Smooth muscle cell (in vitro differentiated cells): ENCODE results near the gene KCNIP4. TPM values are rescaled to one million over a fixed set of nuclear protein-coding genes. Genes with fewer than 3 reads are reported as not detected.

Experiments
- DNase-seq: peaks from one replicate; lab custom pipeline; 2025; ENCODE audit not compliant: unreplicated experiment; lab: John Stamatoyannopoulos, UW
- H2AFZ ChIP-seq: fragments of 200-600 bp; sonication (generic); 2 replicates; pipeline ENCODE4 v1.6.0; 2016; ENCODE audit warnings: antibody characterized with exemption, low read depth, mild to moderate bottlenecking
- H3F3A ChIP-seq: fragments of 200-600 bp; sonication (generic); 2 replicates; pipeline ENCODE4 v1.6.0; 2017; ENCODE audit warnings: antibody characterized with exemption, low read depth
- H3K27ac ChIP-seq: fragments of 200-600 bp; sonication (generic); 2 replicates; pipeline ENCODE4 v1.5.1; 2016; ENCODE audit warnings: low read depth, mild to moderate bottlenecking
- H3K27me3 ChIP-seq: fragments of 200-600 bp; sonication (generic); 2 replicates; pipeline ENCODE4 v1.6.1; 2016; ENCODE audit warnings: low read depth, mild to moderate bottlenecking
- H3K36me3 ChIP-seq: fragments of 200-600 bp; sonication (generic); 2 replicates; pipeline ENCODE4 v1.5.1; 2016; ENCODE audit warnings: low read depth
- H3K4me1 ChIP-seq: fragments of 200-600 bp; sonication (generic); 2 replicates; pipeline ENCODE4 v1.5.1; 2016; ENCODE audit warnings: low read depth
- H3K4me2 ChIP-seq: fragments of 200-600 bp; sonication (generic); 2 replicates; pipeline ENCODE4 v1.6.0; 2016; ENCODE audit warnings: mild to moderate bottlenecking
- H3K4me3 ChIP-seq: fragments of 200-600 bp; sonication (generic); 2 replicates; pipeline ENCODE4 v1.5.1; 2016; ENCODE audit warnings: mild to moderate bottlenecking
- H3K79me2 ChIP-seq: fragments of 200-600 bp; sonication (generic); 2 replicates; pipeline ENCODE4 v1.6.0; 2016; ENCODE audit warnings: low read depth, mild to moderate bottlenecking
- H3K9ac ChIP-seq: fragments of 200-600 bp; sonication (generic); 2 replicates; pipeline ENCODE4 v1.6.0; 2016; ENCODE audit warnings: low read depth
- H3K9me3 ChIP-seq: fragments of 200-600 bp; sonication (generic); replicated peaks from 2 replicates; pipeline ENCODE4 v1.5.1; 2016; ENCODE audit warnings: low read depth
- H4K20me1 ChIP-seq: fragments of 200-600 bp; sonication (generic); 2 replicates; pipeline ENCODE4 v1.6.0; 2016; ENCODE audit warnings: low read depth
- WGBS: methylation state at CpG from one replicate; pipeline ENCODE4 v1.1.7; 2016; ENCODE audit warnings: low lambda C conversion rate; 5-methylcytosine and 5-hydroxymethylcytosine counted together
- polyA plus RNA-seq: library from polyadenylated mRNA; unstranded; fragments of >200 nt; fragmentation: Nextera tagmentation; extraction: Ambion mirVana; gene quantifications from 2 replicates; pipeline ENCODE4 v1.2.1, GENCODE V29; 2016
- total RNA-seq: library from RNA; depleted of rRNA; stranded (reverse); fragments of >200 nt; gene quantifications from 2 replicates; pipeline ENCODE4 v1.2.3, GENCODE V29; 2014
- TF ChIP-seq, protein P1 (sequence below): fragments of 200-600 bp; sonication (generic); IDR thresholded peaks from 2 replicates; pipeline ENCODE4 v1.5.1; 2017; ENCODE audit warnings: borderline replicate concordance, mild to moderate bottlenecking, antibody characterized with exemption; ENCODE audit not compliant: insufficient read depth, poor library complexity, severe bottlenecking

The KCNIP4 gene
- total and polyA plus RNA-seq, 2 experiments from 2014 or later: 0.07 TPM; not detected in 1

DNA sequence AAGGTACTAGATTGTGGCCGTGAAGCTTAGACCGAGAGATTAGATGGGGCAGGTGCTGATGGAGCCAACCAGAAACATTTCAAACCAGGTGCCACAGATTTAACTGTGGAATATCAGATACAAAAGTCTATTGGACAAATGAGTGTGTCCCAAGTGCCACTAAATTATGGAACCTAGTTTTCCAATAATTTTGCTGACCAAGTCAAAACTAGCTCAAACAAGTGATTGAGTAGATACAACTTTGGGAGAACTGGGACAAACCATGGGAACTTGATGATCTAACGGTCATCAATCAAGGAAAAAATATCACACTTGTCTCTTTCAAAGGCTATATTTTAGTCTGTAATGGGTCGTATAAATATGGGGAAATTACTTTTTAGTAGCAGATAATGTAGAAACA is 562.9 kb downstream of the KCNIP4 start:
- Histone ChIP-seq H4K20me1 (no peaks in the 10 kb centered on the region), H3K27me3 (no peaks in the 10 kb centered on the region), H3K36me3 (no peaks in the 10 kb centered on the region), H3K9ac (no peak overlapping the region), H3K4me3 (no peak overlapping the region), H3K4me2 (no peak overlapping the region), H3F3A (no peaks in the 10 kb centered on the region), H3K9me3 (no peaks in the 10 kb centered on the region), H3K79me2 (no peaks in the 10 kb centered on the region), H2AFZ (no peak overlapping the region), H3K4me1 (no peaks in the 10 kb centered on the region), H3K27ac (no peak overlapping the region)
- DNase-seq: no peak
- TF ChIP-seq, protein P1, sequence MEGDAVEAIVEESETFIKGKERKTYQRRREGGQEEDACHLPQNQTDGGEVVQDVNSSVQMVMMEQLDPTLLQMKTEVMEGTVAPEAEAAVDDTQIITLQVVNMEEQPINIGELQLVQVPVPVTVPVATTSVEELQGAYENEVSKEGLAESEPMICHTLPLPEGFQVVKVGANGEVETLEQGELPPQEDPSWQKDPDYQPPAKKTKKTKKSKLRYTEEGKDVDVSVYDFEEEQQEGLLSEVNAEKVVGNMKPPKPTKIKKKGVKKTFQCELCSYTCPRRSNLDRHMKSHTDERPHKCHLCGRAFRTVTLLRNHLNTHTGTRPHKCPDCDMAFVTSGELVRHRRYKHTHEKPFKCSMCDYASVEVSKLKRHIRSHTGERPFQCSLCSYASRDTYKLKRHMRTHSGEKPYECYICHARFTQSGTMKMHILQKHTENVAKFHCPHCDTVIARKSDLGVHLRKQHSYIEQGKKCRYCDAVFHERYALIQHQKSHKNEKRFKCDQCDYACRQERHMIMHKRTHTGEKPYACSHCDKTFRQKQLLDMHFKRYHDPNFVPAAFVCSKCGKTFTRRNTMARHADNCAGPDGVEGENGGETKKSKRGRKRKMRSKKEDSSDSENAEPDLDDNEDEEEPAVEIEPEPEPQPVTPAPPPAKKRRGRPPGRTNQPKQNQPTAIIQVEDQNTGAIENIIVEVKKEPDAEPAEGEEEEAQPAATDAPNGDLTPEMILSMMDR: no peak
- WGBS: 84% methylated on average over 4 of the region's 4 CpGs

DNA sequence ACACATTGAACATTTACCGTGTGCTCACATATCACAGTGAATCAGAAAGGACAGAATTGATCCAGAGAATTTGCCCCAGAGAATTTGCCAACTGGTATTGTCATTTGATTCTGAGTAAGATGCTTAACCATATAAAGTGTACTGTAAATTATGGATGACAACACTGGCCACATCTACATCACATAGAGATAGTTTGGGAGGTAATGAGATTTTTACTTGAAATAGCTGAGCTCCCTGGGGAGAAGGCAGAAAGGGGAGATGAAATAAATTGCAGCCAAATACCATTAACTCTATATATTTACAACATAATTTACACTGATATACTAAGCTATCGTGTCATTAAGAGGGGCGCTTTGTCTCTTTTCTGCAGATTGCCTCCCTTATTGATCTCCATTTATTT is 564.0 kb downstream of the KCNIP4 start:
- Histone ChIP-seq H3K4me2 (no peak overlapping the region), H3K27me3 (no peaks in the 10 kb centered on the region), H3K27ac (no peak overlapping the region), H2AFZ (no peak overlapping the region), H3K79me2 (no peaks in the 10 kb centered on the region), H3K4me1 (no peaks in the 10 kb centered on the region), H4K20me1 (no peaks in the 10 kb centered on the region), H3K9me3 (no peaks in the 10 kb centered on the region), H3F3A (no peaks in the 10 kb centered on the region), H3K9ac (no peak overlapping the region), H3K4me3 (no peak overlapping the region), H3K36me3 (no peaks in the 10 kb centered on the region)
- WGBS: 86% methylated on average over 3 of the region's 3 CpGs
- DNase-seq: no peak
- TF ChIP-seq, protein P1: no peak

DNA sequence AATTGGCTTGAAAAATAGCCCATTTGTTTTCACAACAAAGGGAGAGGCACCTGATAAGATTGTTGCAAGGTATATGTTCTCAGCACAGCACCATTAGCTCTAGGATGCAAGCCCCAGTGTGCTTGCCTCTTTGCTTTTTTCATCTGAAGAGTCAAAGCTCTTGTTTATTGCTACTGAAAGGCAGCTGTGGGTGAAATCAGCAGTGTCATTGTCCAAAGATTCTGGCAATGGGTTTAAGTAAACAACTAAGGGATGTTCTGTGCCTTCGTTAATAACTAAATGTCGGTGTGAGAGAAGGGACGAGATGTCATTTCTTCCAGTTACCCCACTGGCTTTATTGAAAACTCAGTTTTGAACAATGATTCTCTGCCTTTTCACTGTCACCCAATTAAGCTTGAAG is 567.7 kb downstream of the KCNIP4 start:
- Histone ChIP-seq H3F3A (no peaks in the 10 kb centered on the region), H3K9me3 (no peaks in the 10 kb centered on the region), H3K27me3 (no peaks in the 10 kb centered on the region), H3K4me2 (no peak overlapping the region), H4K20me1 (no peaks in the 10 kb centered on the region), H3K79me2 (no peaks in the 10 kb centered on the region), H3K36me3 (no peaks in the 10 kb centered on the region), H3K9ac (no peak overlapping the region), H2AFZ (no peak overlapping the region), H3K27ac (no peak overlapping the region), H3K4me3 (no peak overlapping the region), H3K4me1 (no peaks in the 10 kb centered on the region)
- 91% methylated on average over 3 of the region's 3 CpGs for WGBS
- TF ChIP-seq, protein P1: no peak
- no peak for DNase-seq

DNA sequence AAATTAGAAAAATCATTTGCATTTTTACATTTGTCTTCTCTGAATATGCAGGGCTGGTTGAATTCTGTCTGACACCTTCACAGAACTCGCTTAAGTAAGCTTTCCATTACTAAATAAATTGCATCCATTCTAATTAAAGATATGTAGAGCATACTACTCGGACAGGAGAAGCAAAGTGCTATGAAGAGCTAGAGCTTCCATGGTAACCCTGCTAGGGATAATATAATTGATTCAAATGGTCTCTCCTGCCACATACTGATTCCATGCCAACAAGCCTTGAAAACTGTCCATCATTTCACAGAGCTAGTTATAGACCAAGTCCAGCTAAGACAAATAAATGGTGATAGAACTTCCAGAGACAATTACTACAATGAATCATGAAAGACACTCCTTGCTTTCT is 571.5 kb downstream of the KCNIP4 start:
- H3K4me3 ChIP-seq: no peak overlapping the region
- H3K4me2 ChIP-seq: no peak overlapping the region
- TF ChIP-seq, protein P1: no peak
- no peak overlapping the region for H3K9ac ChIP-seq
- no peaks in the 10 kb centered on the region for H3K27me3 ChIP-seq
- H3K4me1 ChIP-seq: no peaks in the 10 kb centered on the region
- H4K20me1 ChIP-seq: no peaks in the 10 kb centered on the region
- H3K36me3 ChIP-seq: no peaks in the 10 kb centered on the region
- no peaks in the 10 kb centered on the region for H3K9me3 ChIP-seq
- no peaks in the 10 kb centered on the region for H3K79me2 ChIP-seq
- DNase-seq: no peak
- H2AFZ ChIP-seq: no peak overlapping the region
- H3F3A ChIP-seq: no peaks in the 10 kb centered on the region
- H3K27ac ChIP-seq: no peak overlapping the region
- WGBS: 87% methylated on average over 2 of the region's 2 CpGs
